ENCODE data around the gene CD9.

The CD9 gene

DNA sequence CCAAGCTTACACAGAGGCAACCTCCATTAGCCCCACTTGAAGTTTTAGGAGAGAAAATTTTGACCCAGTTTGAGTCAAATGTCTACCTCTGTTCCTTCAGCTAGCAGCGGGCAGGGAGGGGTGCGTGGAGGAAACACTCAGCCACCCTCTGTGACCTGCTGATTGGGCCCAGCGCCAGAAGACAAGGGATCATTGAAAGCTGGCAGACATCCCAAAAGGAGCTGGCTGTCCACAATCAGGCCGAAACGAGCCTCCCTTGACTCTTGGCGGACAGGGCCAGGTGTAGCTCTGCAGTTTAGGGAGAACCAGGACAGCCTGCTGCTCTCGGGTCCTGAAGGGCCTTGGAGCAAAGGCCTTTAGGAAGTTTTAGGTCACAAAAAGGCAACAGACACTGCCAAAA is 41.3 kb downstream of the CD9 start:
- no peak for DNase-seq (ENCODE audit: low read depth)

DNA sequence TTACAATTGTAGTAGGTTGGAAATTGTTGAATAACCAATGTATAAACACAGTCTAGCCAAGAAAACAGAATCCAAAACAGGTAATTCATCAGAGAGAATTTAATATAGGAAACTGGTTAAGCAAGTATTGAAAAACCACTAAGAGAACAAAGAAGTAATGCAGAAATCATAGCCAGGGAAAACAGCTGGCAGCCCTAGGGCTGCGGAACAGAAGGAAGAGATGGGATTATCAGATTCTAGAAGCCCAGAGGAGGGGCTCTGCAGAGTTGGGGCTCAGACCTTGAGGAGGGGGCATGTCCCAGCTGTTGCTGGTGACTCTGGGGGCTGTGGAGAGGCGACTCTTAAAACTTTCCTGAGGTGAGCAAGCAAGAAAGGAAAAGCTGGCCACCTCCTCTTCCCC is 49.4 kb downstream of the CD9 start:
- no peak for DNase-seq (ENCODE audit: low read depth)

DNA sequence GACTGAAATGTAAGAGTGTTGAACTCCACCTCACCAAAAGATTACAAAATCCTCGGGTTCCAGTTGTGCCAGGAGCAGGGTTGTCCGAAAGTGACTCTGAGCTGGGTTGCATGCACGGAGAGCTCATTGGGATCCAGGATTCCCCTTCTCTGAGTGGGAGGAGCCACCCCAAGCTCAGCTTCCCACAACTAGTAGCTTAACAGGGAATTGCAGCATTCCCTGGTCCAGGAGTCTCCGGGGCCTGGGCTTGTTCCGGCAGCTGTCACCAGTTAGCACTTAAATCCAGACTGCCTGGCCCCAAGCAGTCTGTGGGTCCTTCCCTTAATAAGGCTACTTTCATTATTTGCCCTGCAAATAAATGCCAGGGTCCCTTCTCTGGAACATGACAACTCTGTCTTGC is 50.1 kb downstream of the CD9 start:
- DNase-seq (ENCODE audit: low read depth) = no peak

DNA sequence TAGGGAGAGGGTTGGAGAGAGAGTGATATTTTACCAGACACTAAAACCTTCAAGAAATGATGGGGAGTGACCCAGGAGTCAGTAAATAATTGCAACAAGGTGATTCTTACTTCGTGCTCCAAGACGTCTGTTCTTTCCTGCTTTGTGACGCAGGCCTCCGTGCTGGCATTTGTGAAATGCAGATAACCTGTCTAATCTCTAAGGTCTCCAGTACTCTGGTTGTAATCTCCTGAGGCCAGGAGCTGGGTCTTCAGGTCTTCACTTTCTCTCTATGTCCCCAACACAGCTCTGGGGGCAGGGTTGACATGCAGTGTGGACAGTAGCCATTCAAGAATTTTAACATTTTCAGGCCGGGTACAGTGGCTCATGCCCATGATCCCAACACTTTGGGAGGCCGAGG is 53.1 kb downstream of the CD9 start:
- DNase-seq (ENCODE audit: low read depth) = no peak

DNA sequence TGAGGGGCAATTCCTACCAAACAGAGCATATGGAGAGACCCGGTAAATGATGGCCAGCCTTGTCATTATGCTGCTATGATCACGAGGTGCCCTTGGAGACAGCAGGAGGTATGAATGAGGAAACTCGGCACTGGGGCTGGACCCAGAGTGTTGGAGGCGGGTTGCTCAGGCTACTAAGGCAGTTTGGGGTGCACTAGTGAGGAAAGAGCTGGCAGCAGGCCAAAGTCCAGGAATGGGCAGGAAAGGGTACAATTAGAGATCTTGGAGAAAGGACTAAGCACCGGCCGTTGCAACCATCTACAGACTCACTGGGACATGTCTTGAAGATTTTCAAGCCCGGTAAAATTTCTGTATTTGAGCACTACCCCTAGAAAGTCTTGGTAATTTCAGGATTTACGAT is 54.3 kb downstream of the CD9 start:
- DNase-seq (ENCODE audit: low read depth) = no peak

DNA sequence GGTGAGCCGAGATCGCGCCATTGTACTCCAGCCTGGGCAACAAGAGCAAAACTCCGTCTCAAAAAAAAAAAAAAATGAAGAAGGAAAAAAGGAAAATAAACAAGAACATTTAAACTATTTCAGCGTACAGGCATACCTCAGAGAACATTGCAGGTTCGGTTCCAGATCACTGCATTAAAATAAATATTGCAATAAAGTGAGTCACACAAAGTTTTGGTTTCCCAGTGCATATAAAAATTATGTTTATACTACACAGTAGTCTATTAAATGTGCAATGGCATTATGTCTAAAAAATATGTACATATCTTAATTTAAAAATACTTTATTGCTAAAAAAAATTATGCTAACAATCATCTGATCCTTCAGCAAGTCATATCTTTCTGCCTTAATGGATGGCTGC is 56.8 kb downstream of the CD9 start:
- no peak for DNase-seq (ENCODE audit: low read depth)

DNA sequence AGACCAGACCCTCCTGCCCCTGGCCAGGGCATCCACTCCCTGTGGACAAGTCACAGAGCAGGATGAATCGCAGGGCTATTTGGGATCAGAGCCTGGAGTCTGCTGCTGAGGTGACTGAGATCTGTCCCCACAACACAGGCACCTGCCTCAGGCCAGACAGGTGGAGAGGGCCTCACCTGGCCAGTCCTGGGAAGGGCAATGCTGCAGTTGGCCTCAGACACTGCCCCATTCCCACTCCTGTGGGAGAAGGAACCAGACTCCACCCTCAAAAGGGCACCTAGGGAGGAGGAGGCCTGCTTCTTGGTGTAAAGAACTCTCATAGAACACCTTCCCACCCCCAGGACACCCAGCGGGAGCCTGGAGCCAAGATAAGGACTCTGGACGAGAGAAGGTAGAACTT is 62.0 kb downstream of the CD9 start:
- DNase-seq (ENCODE audit: low read depth) = no peak

DNA sequence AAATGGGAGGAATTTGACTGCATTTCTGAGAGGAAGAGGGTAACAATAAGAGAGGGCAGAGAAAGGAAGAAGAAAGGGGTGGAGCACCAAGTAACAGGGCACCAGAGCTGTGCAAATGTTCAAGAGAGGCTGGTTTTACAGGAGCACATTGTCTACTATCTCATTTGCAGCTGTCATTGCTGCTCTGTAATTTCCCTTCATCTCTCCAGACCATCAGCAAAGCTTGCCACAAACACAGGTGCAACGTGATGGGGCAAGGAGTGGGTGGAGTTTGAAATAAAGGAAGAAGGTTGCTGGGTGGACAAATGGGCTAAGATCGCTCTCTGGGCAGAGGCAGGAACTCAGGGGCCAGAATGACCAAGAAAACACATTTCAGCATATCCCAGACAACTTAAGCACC is 62.4 kb downstream of the CD9 start:
- no peak for DNase-seq (ENCODE audit: low read depth)

DNA sequence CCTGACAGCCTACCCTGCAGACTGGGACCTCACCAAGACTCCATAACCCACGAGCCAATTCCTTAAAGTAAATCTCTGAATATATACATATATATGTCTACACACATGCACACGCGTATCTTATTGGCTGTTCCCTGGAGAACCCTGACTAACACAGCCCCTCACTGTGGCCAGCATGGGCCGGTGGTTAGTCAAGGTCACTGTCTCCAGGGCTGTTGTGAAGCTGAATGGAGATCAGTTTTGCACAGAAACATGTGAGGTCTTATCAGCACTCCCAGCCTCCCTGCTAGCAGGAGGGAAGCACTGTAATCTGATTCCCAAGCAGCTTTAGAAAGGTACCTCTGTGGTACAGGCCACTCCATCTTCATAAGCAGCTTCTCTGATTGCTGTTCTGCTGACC is 63.7 kb downstream of the CD9 start:
- no peak for DNase-seq (ENCODE audit: low read depth)

DNA sequence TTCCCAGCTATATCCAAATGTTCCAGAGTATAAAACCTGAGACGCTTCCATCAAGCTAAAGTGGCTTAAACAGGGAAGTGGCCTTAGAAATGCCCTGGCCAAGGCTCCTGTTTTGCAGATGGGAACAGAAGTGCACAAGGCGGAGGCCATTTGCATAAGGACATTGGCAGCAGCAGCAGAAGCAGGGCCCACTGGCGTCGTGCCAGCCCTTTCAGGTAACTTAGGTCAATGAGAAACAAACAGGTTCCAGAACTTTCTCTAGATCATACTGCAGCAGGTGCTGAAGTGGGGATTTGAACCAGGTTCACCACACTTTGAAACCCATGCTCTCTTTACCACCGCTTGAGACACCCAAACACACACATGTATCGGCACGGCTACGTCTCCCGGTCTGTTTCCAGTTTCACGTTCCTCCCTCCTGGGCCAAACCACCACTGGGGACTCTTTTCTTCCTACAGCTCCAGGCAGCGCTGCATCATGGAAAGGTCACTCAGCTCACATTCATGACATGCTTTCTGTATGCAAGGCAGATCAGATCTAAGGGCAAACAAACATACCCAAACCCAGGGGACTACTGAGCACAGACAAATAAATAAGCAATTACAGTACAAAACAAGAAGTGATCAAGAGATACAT is 64.3 kb downstream of the CD9 start:
- no peak for DNase-seq (ENCODE audit: low read depth)

DNA sequence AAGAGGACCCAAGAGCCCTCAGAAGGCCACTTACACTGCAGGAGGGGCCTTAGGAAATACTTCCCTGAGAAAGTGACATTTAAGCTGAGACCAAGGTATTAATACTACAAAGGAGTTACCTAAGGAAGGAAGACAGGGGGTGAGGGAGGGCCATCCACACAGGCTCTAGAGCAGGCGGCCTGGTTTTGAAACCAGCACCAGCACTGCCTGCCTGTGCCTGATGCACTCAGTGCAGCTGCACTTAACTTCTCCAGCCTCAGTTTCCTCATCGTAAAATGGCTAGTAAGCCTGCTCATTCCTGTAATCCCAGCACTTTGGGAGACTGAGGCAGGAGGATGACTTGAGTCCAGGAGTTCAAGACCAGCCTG is 64.8 kb downstream of the CD9 start:
- DNase-seq (ENCODE audit: low read depth) = no peak

DNA sequence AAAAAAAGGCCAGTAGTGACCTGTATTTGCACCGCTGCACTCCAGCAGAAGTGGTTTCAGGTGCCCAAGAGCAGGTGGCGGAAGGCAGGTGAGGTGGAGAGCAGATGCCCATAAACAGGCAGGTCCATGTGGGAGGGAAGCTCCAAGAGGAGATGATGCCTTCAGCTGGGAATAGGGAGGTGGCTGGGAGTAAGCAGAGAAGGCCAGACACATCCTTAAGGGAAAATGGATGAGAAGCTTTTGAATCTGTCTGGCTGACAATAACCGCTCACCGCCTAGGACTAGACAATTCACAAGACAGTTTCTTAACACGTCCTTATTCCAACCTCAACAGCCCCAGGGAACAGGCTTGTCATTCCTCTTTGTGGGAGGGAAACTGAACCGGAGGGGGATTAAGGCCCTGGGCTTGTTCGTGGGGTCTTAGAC is 66.4 kb downstream of the CD9 start:
- DNase-seq (ENCODE audit: low read depth) = no peak

DNA sequence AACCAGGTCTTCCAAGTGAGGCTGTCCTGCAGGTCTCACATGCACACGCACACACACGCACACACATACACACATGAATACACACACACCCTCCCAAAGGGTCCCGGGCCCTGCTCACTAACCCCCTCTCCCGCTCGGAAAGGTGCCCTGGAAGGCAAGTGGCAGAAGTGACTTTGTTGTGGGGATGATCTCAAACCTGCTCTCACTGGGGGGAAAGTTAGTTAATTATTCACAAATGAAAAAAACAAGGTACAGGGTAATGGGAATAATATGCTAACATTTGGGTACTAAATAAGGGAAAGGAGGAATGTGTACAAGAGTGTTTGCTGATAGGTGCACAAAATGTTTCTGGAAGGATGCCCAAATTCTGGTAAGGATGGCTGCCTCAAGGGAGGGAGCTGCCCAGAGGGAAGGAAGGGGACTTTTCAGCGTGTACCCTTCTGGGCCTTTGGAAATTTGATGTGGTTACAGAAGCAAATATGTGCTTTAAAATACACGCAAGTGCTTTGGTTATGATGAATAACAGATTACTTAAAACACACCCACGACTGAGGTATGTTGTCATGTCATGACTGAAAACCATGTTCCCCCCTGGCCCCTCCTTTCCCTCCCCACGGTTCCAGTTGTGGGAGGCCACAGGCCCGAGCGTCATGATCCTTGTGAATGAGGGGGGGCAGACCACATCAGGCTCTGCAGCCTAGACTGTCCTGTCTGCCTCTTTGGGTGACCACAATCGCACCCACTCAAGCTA is 66.9 kb downstream of the CD9 start:
- DNase-seq (ENCODE audit: low read depth) = no peak

DNA sequence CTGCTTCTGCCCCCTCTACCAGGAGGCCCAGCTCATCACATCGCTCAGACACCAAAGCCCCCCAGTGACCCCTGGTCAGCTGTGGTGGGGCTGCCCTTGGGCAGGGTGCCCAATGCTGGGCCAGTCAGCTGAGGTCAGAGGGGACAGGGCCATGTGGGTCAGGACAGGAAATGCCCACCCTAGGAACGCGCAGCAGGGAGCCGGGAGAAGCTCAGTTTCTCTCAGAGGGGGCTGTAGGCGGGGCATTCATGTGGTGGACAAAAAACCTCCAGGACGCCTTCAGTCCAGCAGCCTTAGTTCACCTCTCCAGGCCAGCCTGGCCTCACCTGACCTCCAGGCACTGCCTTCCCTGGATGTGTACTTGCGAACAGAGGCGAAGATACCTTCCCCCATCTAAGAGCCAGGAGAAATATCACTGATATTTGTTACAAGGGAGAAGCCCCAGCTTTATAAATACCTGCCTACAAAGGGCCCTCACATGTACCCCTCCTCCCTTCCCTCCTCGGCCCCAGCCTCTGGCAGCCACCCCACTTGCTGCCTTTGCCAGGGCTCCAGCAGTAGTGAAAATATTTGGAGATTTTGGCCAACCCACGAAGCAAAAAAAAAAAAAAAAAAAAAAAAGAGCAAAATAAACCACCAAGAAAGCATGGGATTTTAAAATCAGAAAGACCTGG is 68.4 kb downstream of the CD9 start:
- DNase-seq (ENCODE audit: low read depth) = no peak

DNA sequence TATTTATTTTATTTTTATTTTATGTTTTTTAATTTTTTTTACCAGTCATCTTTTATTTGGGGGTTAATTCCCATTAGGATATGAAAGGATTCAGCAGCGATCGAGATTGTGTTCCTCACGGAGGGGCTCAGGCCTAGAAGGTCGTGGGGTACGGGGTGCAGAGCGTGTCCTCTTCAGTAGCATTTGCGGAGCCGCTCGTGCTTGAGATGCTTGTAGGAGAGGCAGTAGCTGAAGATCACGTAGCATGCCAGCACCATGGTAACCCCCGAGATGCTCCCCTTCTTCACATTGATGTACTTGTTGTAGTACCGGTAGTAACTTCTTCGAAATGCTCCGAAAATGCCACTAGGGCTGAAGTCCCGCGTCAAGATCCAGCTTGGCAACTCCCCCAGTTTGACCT is 69.8 kb downstream of the CD9 start:
- DNase-seq (ENCODE audit: low read depth) = no peak

DNA sequence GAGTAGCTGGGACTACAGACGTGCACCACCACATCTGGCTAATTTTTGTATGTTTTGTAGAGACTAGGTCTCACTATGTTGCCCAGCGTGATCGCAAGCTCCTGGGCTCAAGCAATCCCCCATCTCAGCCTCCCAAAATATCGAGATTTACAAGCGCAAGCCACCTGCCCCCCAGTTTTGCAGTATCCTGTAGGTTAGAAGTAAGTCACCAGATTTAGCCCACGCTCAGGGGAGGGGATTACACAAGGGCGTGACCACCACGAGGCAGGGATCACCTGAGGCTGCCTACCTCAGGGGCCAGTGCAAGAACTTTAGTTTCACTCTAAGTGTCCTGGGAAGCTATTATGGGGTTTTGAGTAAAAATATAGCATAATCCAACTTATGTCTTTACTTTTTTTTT is 71.1 kb downstream of the CD9 start:
- DNase-seq (ENCODE audit: low read depth) = no peak

DNA sequence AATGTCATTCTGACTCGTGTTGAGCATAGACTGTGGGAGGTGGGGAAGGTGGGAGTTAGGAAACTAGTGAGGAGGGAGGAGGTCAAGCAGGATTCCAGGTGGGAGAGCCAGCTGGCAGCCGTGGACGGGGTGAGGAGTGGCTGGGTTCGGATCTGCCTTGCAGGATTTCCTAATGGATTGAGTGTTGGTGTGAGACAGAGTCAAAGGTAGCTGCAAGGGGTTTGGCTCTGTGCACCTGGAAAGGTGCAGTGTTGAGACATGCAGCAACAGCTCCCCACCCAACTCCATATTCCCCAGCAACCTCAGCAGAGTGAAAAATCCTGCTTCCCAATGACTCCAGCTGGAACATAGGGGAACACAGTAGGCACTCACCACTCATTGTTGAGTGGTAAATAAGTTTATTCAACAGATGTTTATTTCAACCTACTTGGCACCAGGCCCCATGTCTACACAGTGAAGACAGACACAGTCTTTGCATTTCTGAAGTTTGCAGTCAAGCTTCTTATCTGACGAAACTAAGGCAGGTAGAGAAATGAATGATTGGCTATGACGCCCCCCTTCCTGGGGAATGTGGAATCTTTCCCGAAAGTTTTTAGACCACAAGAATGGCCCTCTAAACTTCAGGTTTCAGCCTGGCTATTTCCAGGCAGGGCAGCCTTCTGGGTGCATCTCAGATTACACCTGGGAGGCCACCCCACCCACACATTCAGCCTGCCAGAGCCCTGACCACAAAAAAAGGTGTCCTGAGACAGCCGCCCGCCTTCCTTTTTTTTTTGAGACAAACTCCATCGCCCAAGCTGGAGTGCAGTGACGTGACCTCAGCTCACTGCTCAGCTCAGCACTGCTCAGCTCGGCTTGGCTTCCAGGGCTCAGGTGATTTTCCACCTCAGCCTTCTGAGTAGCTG is 72.4 kb downstream of the CD9 start:
- DNase-seq (ENCODE audit: low read depth) = no peak

DNA sequence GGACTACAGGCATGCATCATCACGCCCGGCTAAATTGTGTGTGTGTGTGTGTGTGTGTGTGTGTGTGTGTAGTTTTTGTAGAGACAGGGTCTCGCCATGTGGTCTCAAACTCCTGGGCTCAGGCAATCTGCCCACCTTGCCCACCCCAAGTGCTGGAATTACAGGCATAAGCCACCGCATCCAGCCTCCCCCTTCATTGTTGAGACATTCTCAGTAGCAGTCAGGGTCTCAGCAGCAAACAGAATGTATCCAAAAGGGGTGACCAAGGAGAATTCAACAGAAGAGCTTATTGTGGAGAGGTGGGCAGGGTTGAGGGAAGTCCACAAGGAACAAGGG is 73.0 kb downstream of the CD9 start:
- no peak for DNase-seq (ENCODE audit: low read depth)

DNA sequence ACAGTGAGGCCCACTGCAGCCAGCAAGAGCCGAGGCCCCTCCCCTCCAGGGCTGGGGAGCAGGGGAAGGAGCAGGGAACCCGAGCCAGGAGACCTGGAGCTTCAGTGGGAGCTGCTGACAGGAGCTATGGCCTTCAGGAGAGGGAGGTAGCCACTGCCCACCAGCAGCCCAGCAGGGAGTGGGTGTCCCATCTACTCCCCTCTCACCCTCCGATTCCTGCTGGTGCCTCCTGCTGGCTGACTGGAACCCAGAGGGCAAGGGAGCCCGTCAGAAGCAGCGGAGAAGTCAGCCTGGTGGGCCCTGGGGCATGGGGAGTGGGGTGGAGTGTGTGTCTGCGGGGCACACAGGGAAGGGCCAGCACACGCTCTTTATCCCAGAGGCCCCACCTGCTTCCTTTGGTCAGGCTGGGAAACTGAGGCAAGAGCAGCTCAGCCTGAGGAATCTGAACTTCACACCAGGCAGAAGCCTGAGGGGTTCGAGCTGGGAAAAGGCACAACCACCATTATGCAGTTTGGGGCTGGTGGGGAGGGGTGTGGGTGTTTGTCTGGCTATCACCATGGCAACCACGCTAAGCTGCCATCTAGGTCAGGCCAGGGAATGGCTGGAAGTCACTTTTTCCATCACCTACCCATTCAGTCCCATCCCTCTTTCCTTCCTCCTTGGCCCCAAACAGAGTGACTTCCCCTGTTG is 73.5 kb downstream of the CD9 start:
- no peak for DNase-seq (ENCODE audit: low read depth)

DNA sequence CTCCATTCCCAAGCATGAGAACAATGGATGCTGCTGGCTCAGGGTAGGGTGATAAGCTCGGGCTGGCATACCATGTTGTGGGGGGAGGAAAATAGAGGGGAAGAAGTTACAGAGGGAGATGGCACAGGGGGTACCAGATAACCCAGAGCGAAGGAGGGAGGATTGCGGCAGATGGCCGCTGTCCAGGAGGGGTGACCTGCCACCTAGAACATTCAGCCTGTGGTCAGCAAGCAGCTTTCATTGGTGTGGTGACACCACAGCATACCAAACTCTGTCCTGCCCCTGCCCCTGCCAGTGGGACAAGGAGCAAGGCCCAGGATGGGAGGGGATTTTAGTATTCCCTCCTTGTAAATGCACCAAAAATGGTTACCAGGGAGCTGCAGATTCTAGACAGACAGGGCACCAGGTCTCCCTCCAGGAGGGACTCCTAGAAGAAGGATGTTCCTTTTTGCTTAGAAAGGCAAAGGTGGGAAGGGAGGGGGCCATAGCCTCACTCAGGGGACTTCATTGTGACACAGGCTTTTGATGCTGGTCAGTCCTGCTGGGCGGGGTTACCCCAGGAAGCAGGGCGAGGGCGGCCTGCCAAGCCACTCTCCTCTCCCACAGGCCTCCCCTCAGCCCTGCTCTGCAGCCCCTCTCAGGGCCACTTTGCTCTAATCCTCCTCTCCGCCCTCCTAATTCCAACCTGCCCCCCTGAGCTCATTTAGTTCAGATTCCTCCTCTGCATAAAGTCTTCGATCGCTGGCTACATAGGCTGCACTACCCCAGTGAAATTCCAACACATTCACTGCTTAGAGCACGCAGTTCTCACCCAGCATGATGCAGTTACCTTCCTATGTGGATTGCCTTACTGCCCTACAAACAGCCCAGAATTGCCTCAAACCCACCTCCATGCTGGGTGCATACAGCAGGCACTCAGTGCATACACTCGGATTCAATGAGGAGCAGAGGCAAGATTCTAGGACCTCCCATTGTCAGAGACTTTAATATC is 74.3 kb downstream of the CD9 start:
- no peak for DNase-seq (ENCODE audit: low read depth)
